Measurements from ENCODE around the gene POLR2J.

The POLR2J gene

GRCh38 chr7:102466097-102466496 is 12.6 kb downstream of the POLR2J start:
- no peak overlapping the region for H3K27ac ChIP-seq (ENCODE audit: low read length)

GRCh38 chr7:102464577-102465280 is 14.0 kb downstream of the POLR2J start, which contains the start of the genes ALKBH4 and LRWD1:
TSS of gene ALKBH4 (minus strand) at chr7:102464863. CDS start at chr7:102464836, 27 bp downstream.
TSS of gene LRWD1 (plus strand) at chr7:102464984. CDS start at chr7:102465081, 97 bp downstream.
- Histone ChIP-seq H3K27ac (ENCODE audit: low read length) (peak within 1 kb of the TSS; percentile 34), H3K4me1 (ENCODE audit: low read length) (peaks cover 12% of the 10 kb centered on the region), H3K27me3 (ENCODE audit: low read depth, low read length) (no peaks in the 10 kb centered on the region), H2AFZ (ENCODE audit: low read depth, low read length) (peak within 1 kb of the TSS; percentile 98), H3K9me3 (ENCODE audit: insufficient read depth, low read length) (no peaks in the 10 kb centered on the region), H3K4me2 (ENCODE audit: low read length) (peak within 1 kb of the TSS; percentile 84), H4K20me1 (ENCODE audit: insufficient read depth, low read length) (no peaks in the 10 kb centered on the region), H3K79me2 (ENCODE audit: low read length) (peaks cover 27% of the 10 kb centered on the region), H3K36me3 (replicated peaks; ENCODE audit: low read depth, low read length) (no peaks in the 10 kb centered on the region), H3K9ac (ENCODE audit: low read length) (peak within 1 kb of the TSS; percentile 95), H3K4me3 (ENCODE audit: low read length) (peak within 1 kb of the TSS; percentile 95)
- TF ChIP-seq EZH2phosphoT487 (IDR thresholded peaks at IDR 0.05; ENCODE audit: low read depth), result no peak
- peak; percentile 36 for TF ChIP-seq CTCF (IDR thresholded peaks at IDR 0.05; ENCODE audit: low read depth, low read length)

More at GRCh38 chr7:102466097-102466496, 12.6 kb downstream of the POLR2J start:
- Histone ChIP-seq H2AFZ (ENCODE audit: low read depth, low read length) (no peak overlapping the region), H3K4me3 (ENCODE audit: low read length) (peak overlapping the region; percentile 95), H3K4me1 (ENCODE audit: low read length) (peaks cover 12% of the 10 kb centered on the region), H3K36me3 (replicated peaks; ENCODE audit: low read depth, low read length) (no peaks in the 10 kb centered on the region), H3K9me3 (ENCODE audit: insufficient read depth, low read length) (no peaks in the 10 kb centered on the region), H3K4me2 (ENCODE audit: low read length) (peak overlapping the region; percentile 77; the same call in 1 of the 2 replicates), H3K27me3 (ENCODE audit: low read depth, low read length) (no peaks in the 10 kb centered on the region), H4K20me1 (ENCODE audit: insufficient read depth, low read length) (no peaks in the 10 kb centered on the region), H3K9ac (ENCODE audit: low read length) (no peak overlapping the region), H3K79me2 (ENCODE audit: low read length) (peaks cover 27% of the 10 kb centered on the region)
- no peak for TF ChIP-seq CTCF (IDR thresholded peaks at IDR 0.05; ENCODE audit: low read depth, low read length)
- no peak for TF ChIP-seq EZH2phosphoT487 (IDR thresholded peaks at IDR 0.05; ENCODE audit: low read depth)

GRCh38 chr7:102463841-102464576 is 14.7 kb downstream of the POLR2J start:
- peak overlapping the region; percentile 95 for H3K4me3 ChIP-seq (ENCODE audit: low read length)
- no peaks in the 10 kb centered on the region for H4K20me1 ChIP-seq (ENCODE audit: insufficient read depth, low read length)
- TF ChIP-seq CTCF (IDR thresholded peaks at IDR 0.05; ENCODE audit: low read depth, low read length) (no peak), EZH2phosphoT487 (IDR thresholded peaks at IDR 0.05; ENCODE audit: low read depth) (no peak)
- peak overlapping the region; percentile 98 for H2AFZ ChIP-seq (ENCODE audit: low read depth, low read length)
- peak overlapping the region; percentile 34 for H3K27ac ChIP-seq (ENCODE audit: low read length)
- H3K9ac ChIP-seq (ENCODE audit: low read length), result peak overlapping the region; percentile 95
- no peaks in the 10 kb centered on the region for H3K27me3 ChIP-seq (ENCODE audit: low read depth, low read length)
- peaks cover 27% of the 10 kb centered on the region for H3K79me2 ChIP-seq (ENCODE audit: low read length)
- peak overlapping the region; percentile 84 for H3K4me2 ChIP-seq (ENCODE audit: low read length)
- H3K36me3 ChIP-seq (replicated peaks; ENCODE audit: low read depth, low read length), result peaks cover 4% of the 10 kb centered on the region
- no peaks in the 10 kb centered on the region for H3K9me3 ChIP-seq (ENCODE audit: insufficient read depth, low read length)
- H3K4me1 ChIP-seq (ENCODE audit: low read length), result peaks cover 12% of the 10 kb centered on the region

- Histone ChIP-seq H3K36me3 (replicated peaks; ENCODE audit: low read depth, low read length) (peaks cover 4% of the 10 kb centered on the region), H3K4me1 (ENCODE audit: low read length) (peaks cover 6% of the 10 kb centered on the region; the same call in 1 of the 2 replicates), H3K79me2 (ENCODE audit: low read length) (peaks cover 27% of the 10 kb centered on the region), H3K27me3 (ENCODE audit: low read depth, low read length) (no peaks in the 10 kb centered on the region), H4K20me1 (ENCODE audit: insufficient read depth, low read length) (no peaks in the 10 kb centered on the region), H3K9me3 (ENCODE audit: insufficient read depth, low read length) (no peaks in the 10 kb centered on the region), H3K27ac (ENCODE audit: low read length) (no peak overlapping the region), H2AFZ (ENCODE audit: low read depth, low read length) (no peak overlapping the region), H3K9ac (ENCODE audit: low read length) (no peak overlapping the region), H3K4me3 (ENCODE audit: low read length) (no peak overlapping the region), H3K4me2 (ENCODE audit: low read length) (no peak overlapping the region)
- TF ChIP-seq EZH2phosphoT487 (IDR thresholded peaks at IDR 0.05; ENCODE audit: low read depth) (no peak), CTCF (IDR thresholded peaks at IDR 0.05; ENCODE audit: low read depth, low read length) (no peak)
Measured at GRCh38 chr7:102460467-102460866, 18.3 kb downstream of the POLR2J start.
